ENCODE measurements around the gene CLSTN2.

Gene CLSTN2

GRCh38 chr3:140388202-140388922, 453.4 kb downstream of the CLSTN2 start:
- H3K4me3 ChIP-seq (ENCODE audit: low read depth, low read length): no peak overlapping the region
- no peaks in the 10 kb centered on the region for H3K36me3 ChIP-seq (ENCODE audit: control insufficient read depth in 2 of 2, insufficient read depth in 1 of 2, low read length in 2 of 2)
- ChIA-PET POLR2A (no interaction called here), CTCF (interaction anchor here (0.6 to 0.7 kb wide), 2 partner anchors 12 to 674 kb away, joined by 3 to 4 read pairs; no protein-coding TSS in a partner anchor)
- H3K27ac ChIP-seq (ENCODE audit: extremely low read depth, low read depth, low read length): no peak overlapping the region
- H3K9me3 ChIP-seq (ENCODE audit: control insufficient read depth, insufficient read depth, low read depth, low read length): no peaks in the 10 kb centered on the region
- H3K4me1 ChIP-seq (ENCODE audit: control insufficient read depth, insufficient read depth, low read length): no peaks in the 10 kb centered on the region
- TF ChIP-seq ZNF626 (tag by site-specific recombination; IDR thresholded peaks at IDR 0.05): no peak
- TF ChIP-seq ZNF521 (tag by site-specific recombination; IDR thresholded peaks at IDR 0.05): no peak
- no peak for TF ChIP-seq ZNF510 (tag by site-specific recombination; IDR thresholded peaks at IDR 0.05; ENCODE audit: insufficient replicate concordance)

GRCh38 chr3:140391061-140391460, 456.1 kb downstream of the CLSTN2 start:
- no peaks in the 10 kb centered on the region for H3K9me3 ChIP-seq (ENCODE audit: control insufficient read depth, insufficient read depth, low read depth, low read length)
- no peaks in the 10 kb centered on the region for H3K4me1 ChIP-seq (ENCODE audit: control insufficient read depth, insufficient read depth, low read length)
- H3K4me3 ChIP-seq (ENCODE audit: low read depth, low read length): no peak overlapping the region
- H3K36me3 ChIP-seq (ENCODE audit: control insufficient read depth in 2 of 2, insufficient read depth in 1 of 2, low read length in 2 of 2): no peaks in the 10 kb centered on the region
- TF ChIP-seq ZBTB6 (tag by site-specific recombination; IDR thresholded peaks at IDR 0.05) (no peak), GLI4 (tag by site-specific recombination; IDR thresholded peaks at IDR 0.05) (no peak), ZNF548 (tag by site-specific recombination; IDR thresholded peaks at IDR 0.05) (no peak), ZNF449 (tag by site-specific recombination; IDR thresholded peaks at IDR 0.05) (no peak), ZNF777 (tag by site-specific recombination; IDR thresholded peaks at IDR 0.05; ENCODE audit: borderline replicate concordance) (no peak), REPIN1 (tag by site-specific recombination; IDR thresholded peaks at IDR 0.05; ENCODE audit: low read depth) (no peak), ZNF776 (tag by site-specific recombination; IDR thresholded peaks at IDR 0.05; ENCODE audit: borderline replicate concordance) (no peak), ELK4 (IDR thresholded peaks at IDR 0.05; ENCODE audit: borderline replicate concordance, low read depth, low read length) (no peak), BCL11A (tag by site-specific recombination; IDR thresholded peaks at IDR 0.05; ENCODE audit: low read depth) (no peak)
- no peak overlapping the region for H3K27ac ChIP-seq (ENCODE audit: extremely low read depth, low read depth, low read length)
- CTCF ChIA-PET: no interaction called here
- POLR2A ChIA-PET: no interaction called here

- H3K9me3 ChIP-seq (ENCODE audit: control insufficient read depth, insufficient read depth, low read depth, low read length): no peaks in the 10 kb centered on the region
- H3K27ac ChIP-seq (ENCODE audit: extremely low read depth, low read depth, low read length): no peak overlapping the region
- H3K36me3 ChIP-seq (ENCODE audit: control insufficient read depth in 2 of 2, insufficient read depth in 1 of 2, low read length in 2 of 2): no peaks in the 10 kb centered on the region
- no peak for TF ChIP-seq KLF1 (tag by site-specific recombination; IDR thresholded peaks at IDR 0.05)
- TF ChIP-seq ZNF585B (tag by site-specific recombination; IDR thresholded peaks at IDR 0.05): no peak
- no peak for TF ChIP-seq ZFP41 (tag by site-specific recombination; IDR thresholded peaks at IDR 0.05; ENCODE audit: borderline replicate concordance)
- no peak for TF ChIP-seq ZNF23 (tag by site-specific recombination; IDR thresholded peaks at IDR 0.05; ENCODE audit: borderline replicate concordance)
- TF ChIP-seq ZNF335 (tag by site-specific recombination; conservative IDR thresholded peaks at IDR 0.05): no peak
- ChIA-PET CTCF (no interaction called here), POLR2A (no interaction called here)
- H3K4me3 ChIP-seq (ENCODE audit: low read depth, low read length): no peak overlapping the region
- no peaks in the 10 kb centered on the region for H3K4me1 ChIP-seq (ENCODE audit: control insufficient read depth, insufficient read depth, low read length)
These were observed 459.6 kb downstream of the CLSTN2 start for GRCh38 chr3:140394488-140395133.

Data from HEK293 (cell line).